ENCODE results near the gene CHD5. TPM values are rescaled to one million over a fixed set of nuclear protein-coding genes. Genes with fewer than 3 reads are reported as not detected.

The CHD5 gene
- total RNA-seq, 1 donor from 2014 or later, result 1.1 TPM

- no peak for DNase-seq
Observed at GRCh38 chr1:6172549-6172948, 7.6 kb downstream of the CHD5 start.

DNA sequence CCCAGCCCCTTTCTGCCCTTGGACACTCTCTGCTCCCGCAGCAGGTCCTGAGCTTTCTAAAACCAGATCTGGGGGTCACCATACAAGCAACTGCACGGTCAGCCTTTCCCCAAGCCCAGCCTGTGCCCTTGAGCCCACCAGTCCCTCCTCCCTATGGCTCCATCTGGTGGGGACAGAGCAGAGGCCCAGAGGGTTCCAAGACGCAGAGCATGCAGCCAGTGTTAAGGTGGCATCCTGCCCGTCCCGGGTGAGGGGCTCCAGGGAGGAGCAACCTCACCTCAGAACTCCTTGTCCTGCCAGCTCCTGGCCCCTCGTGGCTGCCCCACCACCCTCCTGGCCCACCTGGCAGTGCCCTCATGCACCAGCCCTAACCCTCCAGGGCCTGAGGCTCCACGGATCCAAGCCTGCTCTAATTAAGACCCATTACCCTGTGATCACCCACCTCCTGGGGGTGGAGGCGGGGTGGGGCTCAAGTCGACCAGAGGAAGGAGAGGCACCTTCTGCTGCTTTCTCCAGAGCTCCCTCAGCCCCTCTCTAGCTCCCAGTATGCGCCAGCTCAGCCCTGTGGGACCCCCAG is 8.5 kb downstream of the CHD5 start:
- DNase-seq, result no peak

DNA sequence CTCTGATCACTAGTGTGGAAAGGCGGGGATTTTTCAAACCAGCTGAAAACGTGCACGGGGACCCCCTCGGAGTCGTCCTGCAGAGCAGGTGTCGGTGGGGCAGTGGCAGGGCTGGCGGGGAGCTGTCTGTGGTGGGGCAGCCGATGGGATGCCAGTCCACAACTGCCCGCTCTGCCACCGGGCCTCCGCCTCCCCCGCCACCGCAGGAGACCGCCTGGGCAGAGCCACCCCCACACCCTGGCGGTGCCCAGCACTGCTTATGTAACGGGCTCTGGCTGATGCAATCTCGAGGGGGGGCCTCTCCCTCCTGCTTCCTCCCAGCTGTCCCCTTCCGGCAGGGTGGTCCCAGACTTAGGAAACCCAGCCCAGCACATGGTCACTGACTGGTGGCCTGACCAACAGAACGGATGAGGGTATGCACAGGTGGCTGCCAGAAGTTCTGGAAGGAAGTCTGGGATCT is 9.3 kb downstream of the CHD5 start:
- no peak for DNase-seq

- no peak for DNase-seq
Observed at GRCh38 chr1:6170116-6170741, 9.9 kb downstream of the CHD5 start.

GRCh38 chr1:6168947-6169586 is 11.1 kb downstream of the CHD5 start:
- DNase-seq, result no peak

GRCh38 chr1:6167391-6168303 is 12.5 kb downstream of the CHD5 start:
- DNase-seq, result no peak

- no peak for DNase-seq
Observed at GRCh38 chr1:6166655-6167390, 13.3 kb downstream of the CHD5 start.

GRCh38 chr1:6166221-6166620 is 13.9 kb downstream of the CHD5 start:
- no peak for DNase-seq

GRCh38 chr1:6165441-6165985 is 14.6 kb downstream of the CHD5 start:
- DNase-seq, result no peak

DNA sequence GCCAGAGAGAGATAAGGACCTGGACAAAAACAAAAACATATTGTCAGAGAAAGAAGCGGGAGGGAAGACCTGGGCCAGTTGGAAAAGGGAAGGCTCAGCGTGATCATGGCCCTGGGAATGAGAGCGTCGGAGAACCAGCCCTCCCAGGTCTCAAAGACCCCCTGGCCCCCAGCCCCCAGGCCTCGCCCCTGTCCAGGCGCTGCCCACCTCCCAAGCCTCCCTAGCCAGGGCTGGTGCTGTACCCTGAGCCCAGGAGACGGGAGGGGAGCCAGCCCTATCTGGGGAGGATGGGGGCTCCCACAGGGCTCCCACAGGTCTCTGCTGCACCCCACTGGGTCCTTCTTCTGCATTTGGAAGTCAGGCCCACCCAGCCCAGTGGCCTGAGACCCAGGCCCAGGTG is 15.1 kb downstream of the CHD5 start:
- DNase-seq, result no peak

DNA sequence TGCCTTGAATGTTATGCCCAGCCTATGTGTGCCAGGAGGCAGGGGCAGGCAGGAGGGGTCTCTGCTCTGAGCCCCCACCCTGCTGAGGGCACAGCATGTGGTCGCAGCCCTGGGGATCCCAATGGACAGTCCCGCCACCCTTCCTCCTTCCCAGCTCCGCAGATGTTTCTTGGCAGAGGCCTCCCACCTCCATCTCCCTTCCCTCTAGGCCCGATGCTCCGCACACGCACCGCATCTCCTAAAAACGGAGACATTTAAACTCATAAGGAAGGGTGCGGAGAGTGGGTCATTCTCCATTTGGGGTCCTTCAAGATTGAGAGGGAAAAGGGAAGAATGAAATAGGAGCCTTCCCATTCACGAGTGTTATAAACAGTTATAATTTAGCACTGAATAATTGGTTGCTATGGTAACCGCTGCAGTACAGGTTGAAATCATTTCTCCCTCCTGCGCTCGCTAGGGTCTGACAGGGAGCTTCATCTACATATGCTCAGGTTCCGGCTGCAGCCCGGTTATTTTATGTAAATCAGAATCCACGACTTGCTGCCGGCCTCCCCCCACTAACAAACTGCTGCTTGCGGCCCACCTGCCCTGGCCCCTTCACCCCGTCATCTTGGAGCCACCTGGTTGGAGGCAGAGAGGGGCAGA is 16.0 kb downstream of the CHD5 start:
- DNase-seq, result no peak

DNA sequence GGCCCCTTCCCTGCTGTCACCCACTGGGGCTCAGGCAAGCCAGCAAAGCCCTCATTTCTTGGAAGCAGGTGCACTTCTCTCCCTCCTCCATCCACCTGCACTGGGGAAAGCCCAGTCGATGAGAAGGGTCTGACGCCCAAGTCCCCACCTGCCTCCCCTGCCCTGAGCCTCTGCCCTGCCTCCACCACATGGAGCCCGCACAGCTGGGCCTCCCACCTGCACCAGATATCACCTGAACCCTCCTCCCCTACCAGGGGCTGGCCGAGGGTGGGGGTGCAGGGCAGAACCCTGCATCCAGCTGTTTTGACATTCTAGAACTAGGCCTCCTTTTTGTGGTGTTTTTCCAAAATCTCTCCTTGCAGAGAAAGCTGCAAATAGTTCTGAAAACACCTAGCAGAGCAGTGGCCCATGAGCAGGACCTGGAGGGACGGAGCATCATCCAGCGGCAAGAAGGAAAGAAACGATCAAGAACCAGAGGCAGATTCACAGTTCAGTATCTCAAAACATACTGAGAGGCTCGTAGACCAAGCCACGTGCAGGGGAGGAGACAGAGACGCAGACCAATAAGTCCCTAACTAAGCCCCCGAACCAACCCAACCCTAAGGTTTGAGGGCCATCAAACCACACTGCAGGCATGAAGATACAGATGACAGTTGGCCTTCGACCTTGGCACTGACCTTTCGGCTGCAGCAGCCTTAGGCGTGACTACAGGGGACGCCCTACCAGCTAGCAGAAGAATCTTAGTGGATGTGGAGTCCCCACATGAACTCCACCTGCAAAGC is 16.7 kb downstream of the CHD5 start:
- no peak for DNase-seq

DNA sequence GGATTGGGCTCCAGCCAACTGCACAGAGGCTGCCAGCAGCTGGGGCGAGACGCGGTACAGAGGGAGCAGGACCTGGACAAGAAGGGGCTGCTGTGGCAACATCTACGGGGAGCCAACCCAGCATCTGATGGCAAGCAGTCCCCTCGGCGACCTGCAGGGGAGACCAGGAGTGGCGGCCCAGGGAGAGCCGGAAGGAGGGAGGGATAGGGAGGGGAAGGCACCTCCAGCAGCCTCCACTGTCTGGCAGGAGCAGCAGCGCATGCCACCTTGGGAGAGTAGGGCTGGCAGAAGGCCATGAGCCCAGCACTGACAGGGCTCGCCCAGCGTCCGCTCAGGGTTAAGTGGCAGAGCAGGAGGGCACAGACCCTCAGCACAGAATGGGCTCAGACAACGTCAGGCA is 17.3 kb downstream of the CHD5 start:
- no peak for DNase-seq

DNA sequence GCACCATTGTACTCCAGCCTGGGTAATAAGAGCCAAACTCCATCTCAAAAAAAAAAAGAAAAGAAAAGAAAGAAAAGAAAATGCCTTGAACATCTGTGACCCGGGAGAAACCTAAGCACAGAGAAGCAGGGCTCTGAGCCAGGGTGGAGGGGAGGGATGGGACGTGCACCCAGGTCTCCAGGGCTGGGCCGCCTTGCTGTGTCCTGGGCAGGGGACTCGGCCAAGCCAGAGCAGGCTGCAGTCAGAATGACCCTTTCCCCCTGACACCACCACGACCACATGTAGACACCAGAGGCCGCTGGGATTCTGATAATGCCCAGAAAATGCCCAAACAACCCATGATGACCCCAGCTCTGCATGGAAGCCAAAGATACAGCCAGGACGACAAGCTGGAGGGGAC is 17.8 kb downstream of the CHD5 start:
- no peak for DNase-seq

GRCh38 chr1:6158181-6158580 is 21.9 kb downstream of the CHD5 start:
- DNase-seq, result no peak

DNA sequence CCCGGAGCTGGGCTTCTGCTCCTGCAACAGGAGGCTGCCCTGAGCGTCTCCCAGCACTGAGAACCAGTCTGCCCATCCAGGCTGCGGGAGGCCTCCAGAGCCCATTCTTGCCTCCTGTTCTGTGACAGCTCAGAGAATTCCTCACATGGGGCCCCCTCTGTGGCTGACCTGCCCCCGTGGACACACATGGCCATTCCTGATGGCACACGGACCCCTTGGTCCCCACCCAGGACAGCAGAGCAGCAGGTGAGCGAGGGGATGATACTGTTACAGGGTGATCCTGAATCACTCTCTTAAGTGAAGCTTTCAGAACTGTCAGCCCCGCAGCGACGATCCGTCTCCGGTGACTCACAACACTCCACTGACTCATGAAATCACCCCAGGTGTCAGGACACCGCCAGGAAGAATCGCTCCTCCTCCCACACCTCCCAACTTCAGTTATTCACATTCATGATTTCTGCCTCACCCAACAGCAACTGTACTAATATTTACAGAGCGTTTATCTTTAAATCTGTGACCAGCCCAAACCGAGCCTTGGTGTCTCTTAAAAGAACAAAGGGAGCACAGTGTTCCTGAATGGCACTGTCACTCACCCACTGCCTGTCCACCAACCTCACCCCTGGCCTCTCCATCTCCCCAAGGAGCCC is 22.5 kb downstream of the CHD5 start:
- peak; percentile 16 for DNase-seq

- no peak for DNase-seq
Observed at GRCh38 chr1:6157132-6157527, 23.0 kb downstream of the CHD5 start.

DNA sequence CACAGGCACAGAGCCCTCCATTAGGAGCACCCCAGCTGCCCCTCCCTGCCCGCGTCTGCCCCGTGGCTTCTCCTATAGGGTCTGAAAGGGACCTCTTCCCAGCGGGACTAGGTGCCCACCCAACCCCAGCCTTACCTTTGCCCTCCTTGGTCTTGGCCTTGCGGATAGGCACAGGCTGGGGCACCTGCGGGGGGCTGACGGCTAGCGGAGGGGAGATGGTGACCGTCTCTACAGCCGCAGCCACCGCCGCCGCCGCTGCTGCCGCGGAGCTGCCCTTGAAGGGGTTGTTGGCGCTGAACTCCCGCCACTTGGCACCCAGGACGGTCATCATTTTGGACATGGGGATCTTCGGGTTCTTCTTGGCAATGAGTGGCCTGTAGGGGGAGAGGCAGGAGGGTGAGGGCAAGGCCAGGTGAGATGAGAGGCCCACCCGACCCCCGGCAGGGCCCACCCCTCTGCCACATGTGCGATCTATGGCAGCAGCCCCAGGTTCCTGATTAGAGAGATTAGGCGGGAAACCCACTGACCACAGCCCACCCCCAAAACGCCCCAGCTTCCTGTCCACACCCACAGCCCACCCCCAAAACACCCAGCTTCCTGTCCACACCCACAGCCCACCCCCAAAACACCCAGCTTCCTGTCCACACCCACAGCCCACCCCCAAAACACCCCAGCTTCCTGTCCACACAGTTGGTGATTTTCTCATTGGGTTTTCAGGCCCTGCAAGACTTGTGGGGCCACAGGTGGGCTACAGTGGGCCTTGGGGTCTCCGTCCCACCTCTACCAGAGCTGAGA is 25.4 kb downstream of the CHD5 start:
- DNase-seq, result no peak

GRCh38 chr1:6152882-6153281 is 27.2 kb downstream of the CHD5 start:
- DNase-seq, result no peak

Measured in tongue (tissue), 2 donors.